ENCODE measurements around the gene FRMD8. TPM values are rescaled to one million over a fixed set of nuclear protein-coding genes. Genes with fewer than 3 reads are reported as not detected.

Gene FRMD8
- total and polyA plus RNA-seq, 9 of the 15 experiments (the other 6 are each of a cell fraction or from before 2014, with no cell fraction given): 4.5 to 54.5 (median 15.8) TPM

- TF ChIP-seq TFAM (CRISPR knock-in tag; conservative IDR thresholded peaks at IDR 0.05): no peak
- TF ChIP-seq DDX20 (tag; IDR thresholded peaks at IDR 0.05; ENCODE audit: low read depth): no peak; the same call in 1 of the 2 replicates
- TF ChIP-seq RNF219 (CRISPR knock-in tag; IDR thresholded peaks at IDR 0.05): no peak
- TF ChIP-seq ZNF311 (CRISPR knock-in tag; IDR thresholded peaks at IDR 0.05): no peak
- no peak for TF ChIP-seq ZNF280B (CRISPR knock-in tag; IDR thresholded peaks at IDR 0.05)
- no peak for TF ChIP-seq HMG20A (CRISPR knock-in tag; conservative IDR thresholded peaks at IDR 0.05)
- TF ChIP-seq, protein P1, sequence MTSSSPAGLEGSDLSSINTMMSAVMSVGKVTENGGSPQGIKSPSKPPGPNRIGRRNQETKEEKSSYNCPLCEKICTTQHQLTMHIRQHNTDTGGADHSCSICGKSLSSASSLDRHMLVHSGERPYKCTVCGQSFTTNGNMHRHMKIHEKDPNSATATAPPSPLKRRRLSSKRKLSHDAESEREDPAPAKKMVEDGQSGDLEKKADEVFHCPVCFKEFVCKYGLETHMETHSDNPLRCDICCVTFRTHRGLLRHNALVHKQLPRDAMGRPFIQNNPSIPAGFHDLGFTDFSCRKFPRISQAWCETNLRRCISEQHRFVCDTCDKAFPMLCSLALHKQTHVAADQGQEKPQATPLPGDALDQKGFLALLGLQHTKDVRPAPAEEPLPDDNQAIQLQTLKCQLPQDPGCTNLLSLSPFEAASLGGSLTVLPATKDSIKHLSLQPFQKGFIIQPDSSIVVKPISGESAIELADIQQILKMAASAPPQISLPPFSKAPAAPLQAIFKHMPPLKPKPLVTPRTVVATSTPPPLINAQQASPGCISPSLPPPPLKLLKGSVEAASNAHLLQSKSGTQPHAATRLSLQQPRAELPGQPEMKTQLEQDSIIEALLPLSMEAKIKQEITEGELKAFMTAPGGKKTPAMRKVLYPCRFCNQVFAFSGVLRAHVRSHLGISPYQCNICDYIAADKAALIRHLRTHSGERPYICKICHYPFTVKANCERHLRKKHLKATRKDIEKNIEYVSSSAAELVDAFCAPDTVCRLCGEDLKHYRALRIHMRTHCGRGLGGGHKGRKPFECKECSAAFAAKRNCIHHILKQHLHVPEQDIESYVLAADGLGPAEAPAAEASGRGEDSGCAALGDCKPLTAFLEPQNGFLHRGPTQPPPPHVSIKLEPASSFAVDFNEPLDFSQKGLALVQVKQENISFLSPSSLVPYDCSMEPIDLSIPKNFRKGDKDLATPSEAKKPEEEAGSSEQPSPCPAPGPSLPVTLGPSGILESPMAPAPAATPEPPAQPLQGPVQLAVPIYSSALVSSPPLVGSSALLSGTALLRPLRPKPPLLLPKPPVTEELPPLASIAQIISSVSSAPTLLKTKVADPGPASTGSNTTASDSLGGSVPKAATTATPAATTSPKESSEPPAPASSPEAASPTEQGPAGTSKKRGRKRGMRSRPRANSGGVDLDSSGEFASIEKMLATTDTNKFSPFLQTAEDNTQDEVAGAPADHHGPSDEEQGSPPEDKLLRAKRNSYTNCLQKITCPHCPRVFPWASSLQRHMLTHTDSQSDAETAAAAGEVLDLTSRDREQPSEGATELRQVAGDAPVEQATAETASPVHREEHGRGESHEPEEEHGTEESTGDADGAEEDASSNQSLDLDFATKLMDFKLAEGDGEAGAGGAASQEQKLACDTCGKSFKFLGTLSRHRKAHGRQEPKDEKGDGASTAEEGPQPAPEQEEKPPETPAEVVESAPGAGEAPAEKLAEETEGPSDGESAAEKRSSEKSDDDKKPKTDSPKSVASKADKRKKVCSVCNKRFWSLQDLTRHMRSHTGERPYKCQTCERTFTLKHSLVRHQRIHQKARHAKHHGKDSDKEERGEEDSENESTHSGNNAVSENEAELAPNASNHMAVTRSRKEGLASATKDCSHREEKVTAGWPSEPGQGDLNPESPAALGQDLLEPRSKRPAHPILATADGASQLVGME (CRISPR knock-in tag; IDR thresholded peaks at IDR 0.05): no peak
- no peak; the same call in 1 of the 2 replicates for TF ChIP-seq HMGXB4 (CRISPR knock-in tag; IDR thresholded peaks at IDR 0.05)
- TF ChIP-seq HOXB6 (CRISPR knock-in tag; IDR thresholded peaks at IDR 0.05; ENCODE audit: borderline replicate concordance): no peak
- TF ChIP-seq ETV6 (IDR thresholded peaks at IDR 0.05; ENCODE audit: borderline replicate concordance in 1 of 2, low read depth in 2 of 2, low read length in 1 of 2): peak in 1 of 2 experiments; percentile 63; a peak in 1 of 4 replicates
- peak; percentile 82; the same call in 1 of the 2 replicates for TF ChIP-seq ETV6 (CRISPR knock-in tag; IDR thresholded peaks at IDR 0.05; ENCODE audit: borderline replicate concordance)
- TF ChIP-seq POLR3G (IDR thresholded peaks at IDR 0.05; ENCODE audit: extremely low read depth, insufficient read length, insufficient replicate concordance): no peak
- TF ChIP-seq LARP7 (IDR thresholded peaks at IDR 0.05): no peak
- TF ChIP-seq MTF1 (CRISPR knock-in tag; IDR thresholded peaks at IDR 0.05; ENCODE audit: borderline replicate concordance): 0 out of 2 replicates have a peak, but pooled peaks have one; percentile 28
- TF ChIP-seq STAT5B (CRISPR knock-in tag; IDR thresholded peaks at IDR 0.05): no peak
Observed at GRCh38 chr11:65418681-65419459, 32.4 kb downstream of the FRMD8 start (continued).

Data from K562 (cell line).